HepG2 (cell line): ENCODE results near the gene CCER1. TPM values are rescaled to one million over a fixed set of nuclear protein-coding genes. Genes with fewer than 3 reads are reported as not detected.

ENCODE experiments used
- ATAC-seq: fragments of 200-7000 bp; cut with Tn5 transposase; 3 replicates; pipeline ENCODE4 v1.9.1; 2020; ENCODE audit warnings: mild to moderate bottlenecking, moderate library complexity
- BruUV-seq: library from RNA; stranded (reverse); fragments of 400-500 nt; replicated peaks from 2 replicates; lab custom pipeline; 2021; lab: Mats Ljungman, UMichigan
- CTCF ChIA-PET: fragments of 300-600 bp; formaldehyde crosslinking; extraction: SDS; loops from one replicate; lab custom pipeline; 2021; ENCODE audit warnings: low total read pairs, inconsistent platforms, low intra/inter-chr PET ratio; lab: Yijun Ruan, JAX
- POLR2A ChIA-PET: fragments of 350-600 bp; sonication (Branson Sonifier 250); formaldehyde crosslinking; loops from one replicate; lab custom pipeline; 2020; ENCODE audit warnings: antibody characterized with exemption, inconsistent platforms; lab: Yijun Ruan, JAX
- DNase-seq: peaks from one replicate; pipeline ENCODE4 v3.0.0-alpha.2; 2015; ENCODE audit warnings: low spot score
- FAIRE-seq: peaks from 3 replicates; lab custom pipeline; 2011; peaks lifted over from hg19 to GRCh38; lab: Jason Lieb, UNC
- H2AFZ ChIP-seq: one replicate; pipeline ENCODE4 v1.6.1; 2011; ENCODE audit warnings: low read length, inconsistent platforms
- H3K27ac ChIP-seq: fragments of 300-600 bp; 3 replicates; pipeline ENCODE4 v1.8.0; 2011; ENCODE audit warnings: mixed run types, mild to moderate bottlenecking, mixed read lengths, low read length, inconsistent platforms; ENCODE audit not compliant: insufficient read depth; ENCODE audit errors: extremely low read length
- H3K27me3 ChIP-seq, 2 experiments: fragments of 200-600 bp in 1 of 2; 2 replicates in 1 of 2; 3 replicates in 1 of 2; pipeline versions ENCODE4 v1.6.0 to v1.8.0; 2011; ENCODE audit warnings: low read length in 2 of 2, mild to moderate bottlenecking in 2 of 2, moderate library complexity in 2 of 2, inconsistent platforms in 1 of 2; ENCODE audit not compliant: insufficient read depth in 2 of 2, control insufficient read depth in 1 of 2
- H3K36me3 ChIP-seq, 2 experiments: fragments of 200-600 bp in 1 of 2; replicated peaks in 1 of 2; 2 replicates in 1 of 2; 3 replicates in 1 of 2; pipeline versions ENCODE4 v1.5.1 to v1.8.0; 2011; ENCODE audit warnings: low read length in 2 of 2, inconsistent platforms in 1 of 2; ENCODE audit not compliant: insufficient read depth in 2 of 2, control insufficient read depth in 1 of 2
- H3K4me1 ChIP-seq: 2 replicates; pipeline ENCODE4 v1.5.1; 2012; ENCODE audit warnings: low read length, inconsistent platforms; ENCODE audit not compliant: insufficient read depth
- H3K4me2 ChIP-seq: 2 replicates; pipeline ENCODE4 v1.6.0; 2011; ENCODE audit warnings: low read depth, low read length, inconsistent platforms
- H3K4me3 ChIP-seq, 3 experiments: fragments of 200-600 bp in 1 of 3; sonication (generic), shearing (Covaris generic) in 1 of 3; replicated peaks in 1 of 3; 2 replicates each; pipeline ENCODE4 v1.5.1; 2011 to 2016; ENCODE audit warnings: low read length in 3 of 3, inconsistent platforms in 2 of 3, low read depth in 2 of 3, mild to moderate bottlenecking in 2 of 3, control low read depth in 1 of 3, mixed read lengths in 1 of 3; ENCODE audit not compliant: insufficient read depth in 1 of 3
- H3K79me2 ChIP-seq: one replicate; pipeline ENCODE4 v1.6.1; 2011; ENCODE audit warnings: low read length, inconsistent platforms; ENCODE audit not compliant: insufficient read depth
- H3K9ac ChIP-seq: 2 replicates; pipeline ENCODE4 v1.6.0; 2011; ENCODE audit warnings: mild to moderate bottlenecking, low read depth, low read length, inconsistent platforms; ENCODE audit not compliant: insufficient read depth
- H3K9me3 ChIP-seq: 2 replicates; pipeline ENCODE4 v1.5.1; 2012; ENCODE audit warnings: mild to moderate bottlenecking, low read length
- H4K20me1 ChIP-seq: 2 replicates; pipeline ENCODE4 v1.6.0; 2011; ENCODE audit warnings: inconsistent platforms, mild to moderate bottlenecking, low read length, moderate library complexity; ENCODE audit not compliant: insufficient read depth
- ARNT2 ChIP-seq: sonication (generic); formaldehyde crosslinking; IDR thresholded peaks from 2 replicates; pipeline ENCODE4 v1.8.0; 2022; ENCODE audit warnings: mild to moderate bottlenecking, low read depth, missing genetic modification reagents, moderate library complexity
- HNRNPL ChIP-seq: fragments of 200-400 bp; formaldehyde crosslinking; IDR thresholded peaks from 2 replicates; pipeline ENCODE4 v1.6.1; 2017; ENCODE audit warnings: mild to moderate bottlenecking, low read depth, low read length
- TARDBP ChIP-seq: sonication (generic); formaldehyde crosslinking; IDR thresholded peaks from 2 replicates; pipeline ENCODE4 v1.8.0; 2022; ENCODE audit warnings: mild to moderate bottlenecking, missing genetic modification reagents
- TCF7 ChIP-seq: sonication (generic); IDR thresholded peaks from 2 replicates; pipeline ENCODE4 v1.6.1; 2016; ENCODE audit warnings: antibody characterized with exemption, low read depth
- ZFP41 ChIP-seq: sonication (generic); formaldehyde crosslinking; IDR thresholded peaks from 2 replicates; pipeline ENCODE4 v1.4.0; 2020; ENCODE audit warnings: mild to moderate bottlenecking, missing genetic modification reagents, borderline replicate concordance
- ZIK1 ChIP-seq: sonication (generic); formaldehyde crosslinking; IDR thresholded peaks from 2 replicates; pipeline ENCODE4 v1.5.0; 2020; ENCODE audit warnings: mild to moderate bottlenecking, low read depth, missing genetic modification reagents, borderline replicate concordance
- ZNF17 ChIP-seq: sonication (generic); formaldehyde crosslinking; IDR thresholded peaks from 2 replicates; pipeline ENCODE4 v1.5.0; 2020; ENCODE audit warnings: mild to moderate bottlenecking, missing genetic modification reagents
- ZNF724P ChIP-seq: sonication (generic); formaldehyde crosslinking; IDR thresholded peaks from 2 replicates; pipeline ENCODE4 v1.8.0; 2022; ENCODE audit warnings: missing genetic modification reagents, borderline replicate concordance
- ZNF775 ChIP-seq: sonication (generic); formaldehyde crosslinking; IDR thresholded peaks from 2 replicates; pipeline ENCODE4 v1.4.0; 2020; ENCODE audit warnings: missing genetic modification reagents, mild to moderate bottlenecking, moderate library complexity, borderline replicate concordance
- WGBS: methylation state at CpG from one replicate; pipeline ENCODE4 v1.1.6; 2017; ENCODE audit warnings: low lambda C conversion rate; 5-methylcytosine and 5-hydroxymethylcytosine counted together
- in situ Hi-C: cut with HindIII; loops from 2 replicates; pipeline ENCODE4 v1.10.0; 2017; ENCODE audit warnings: low pct_unique_long_range_greater_than_20kb; ENCODE audit not compliant: extremely low pct_ligation_motif_present
- intact Hi-C: fragments of 100-400 bp; cut with micrococcal nuclease; formaldehyde crosslinking; loops from one replicate; pipeline ENCODE4 v1.10.0; 2022; ENCODE audit not compliant: unreplicated experiment
- polyA plus RNA-seq, 8 experiments: library from polyadenylated mRNA; depleted of rRNA in 3 of 8; stranded (reverse) in 7 of 8; unstranded in 1 of 8; fragments of >200 nt; fragmentation: Illumina TruSeq in 4 of 8; extraction: Trizol in 4 of 8; gene quantifications; 2 replicates each; pipeline versions ENCODE4 v1.2.1 to v1.2.3, GENCODE V29; 2011 to 2016; ENCODE audit warnings: low read depth in 4 of 8, missing spikeins in 1 of 8, mixed read lengths in 1 of 8; ENCODE audit not compliant: insufficient read depth in 1 of 8
- total RNA-seq, 5 experiments: library from RNA; depleted of rRNA; stranded (reverse); fragments of >200 nt; fragmentation: Illumina TruSeq; extraction: Trizol; gene quantifications; 2 replicates each; pipeline ENCODE4 v1.2.3, GENCODE V29; 2016; ENCODE audit warnings: low read depth in 1 of 5
- TF ChIP-seq, protein P1 (sequence below): sonication (generic); formaldehyde crosslinking; conservative IDR thresholded peaks from 2 replicates; pipeline ENCODE4 v1.8.0; 2022; ENCODE audit warnings: missing genetic modification reagents

CCER1 gene
- total and polyA plus RNA-seq, 2 of the 13 experiments (the other 11 are each of a cell fraction or from before 2014, with no cell fraction given) = not detected

DNA sequence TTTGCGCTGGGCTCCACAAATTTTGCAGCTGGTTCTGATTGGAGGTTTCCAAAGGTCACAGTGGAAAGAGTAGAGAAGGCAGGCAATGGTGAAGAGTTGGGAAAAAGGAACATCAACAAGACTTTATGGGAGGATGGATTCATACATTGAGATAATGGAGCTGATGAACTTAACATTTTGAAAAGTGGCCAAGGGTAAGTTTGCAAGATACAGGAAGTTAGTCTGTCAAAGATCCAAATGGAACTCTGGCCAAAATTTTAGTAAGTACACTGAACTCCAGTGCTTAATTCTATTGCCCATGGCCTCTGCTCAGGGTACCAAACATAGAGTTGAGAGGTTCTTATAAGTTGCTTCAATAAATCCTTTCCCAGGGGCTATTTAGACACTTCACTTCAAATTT is 15.6 kb downstream of the CCER1 start:
- Histone ChIP-seq H3K27ac (no peak overlapping the region), H3K4me1 (no peaks in the 10 kb centered on the region), H2AFZ (no peak overlapping the region)
- no peak for FAIRE-seq
- no peak for DNase-seq
- CTCF ChIA-PET = no interaction called here
- TF ChIP-seq TCF7 (no peak), HNRNPL (no peak), TARDBP (CRISPR knock-in tag) (no peak), ZNF724P (CRISPR knock-in tag) (no peak), ZNF775 (no peak), ZFP41 (CRISPR knock-in tag) (no peak), ZNF17 (CRISPR knock-in tag) (no peak), ARNT2 (no peak), ZIK1 (CRISPR knock-in tag) (no peak)
- TF ChIP-seq, protein P1, sequence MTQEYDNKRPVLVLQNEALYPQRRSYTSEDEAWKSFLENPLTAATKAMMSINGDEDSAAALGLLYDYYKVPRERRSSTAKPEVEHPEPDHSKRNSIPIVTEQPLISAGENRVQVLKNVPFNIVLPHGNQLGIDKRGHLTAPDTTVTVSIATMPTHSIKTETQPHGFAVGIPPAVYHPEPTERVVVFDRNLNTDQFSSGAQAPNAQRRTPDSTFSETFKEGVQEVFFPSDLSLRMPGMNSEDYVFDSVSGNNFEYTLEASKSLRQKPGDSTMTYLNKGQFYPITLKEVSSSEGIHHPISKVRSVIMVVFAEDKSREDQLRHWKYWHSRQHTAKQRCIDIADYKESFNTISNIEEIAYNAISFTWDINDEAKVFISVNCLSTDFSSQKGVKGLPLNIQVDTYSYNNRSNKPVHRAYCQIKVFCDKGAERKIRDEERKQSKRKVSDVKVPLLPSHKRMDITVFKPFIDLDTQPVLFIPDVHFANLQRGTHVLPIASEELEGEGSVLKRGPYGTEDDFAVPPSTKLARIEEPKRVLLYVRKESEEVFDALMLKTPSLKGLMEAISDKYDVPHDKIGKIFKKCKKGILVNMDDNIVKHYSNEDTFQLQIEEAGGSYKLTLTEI (CRISPR knock-in tag) = no peak
- TF ChIP-seq, all 625 proteins: peak for 0
- H3K27me3 ChIP-seq = no peaks in the 10 kb centered on the region
- H4K20me1 ChIP-seq = no peaks in the 10 kb centered on the region
- 43% methylated on average over 1 of the region's 1 CpG for WGBS
- no peak overlapping the region for H3K4me3 ChIP-seq
- intact Hi-C loops = no loop called here
- POLR2A ChIA-PET = no interaction called here
- no peak overlapping the region for H3K4me2 ChIP-seq
- H3K79me2 ChIP-seq = no peaks in the 10 kb centered on the region
- BruUV-seq = no TSS peak
- no peak for ATAC-seq
- no peak overlapping the region for H3K9ac ChIP-seq
- in situ Hi-C loops = no loop called here
- no peaks in the 10 kb centered on the region for H3K36me3 ChIP-seq
- H3K9me3 ChIP-seq = no peaks in the 10 kb centered on the region
